Urothelium cell line (cell line): ENCODE data around the gene CDH23.

ENCODE experiments used
- DNase-seq: peaks from one replicate; pipeline ENCODE4 v3.0.0; 2011; ENCODE audit warnings: low spot score, mixed read lengths
- FAIRE-seq: peaks from 2 replicates; lab custom pipeline; 2011; peaks lifted over from hg19 to GRCh38; lab: Jason Lieb, UNC

CDH23 gene

DNA sequence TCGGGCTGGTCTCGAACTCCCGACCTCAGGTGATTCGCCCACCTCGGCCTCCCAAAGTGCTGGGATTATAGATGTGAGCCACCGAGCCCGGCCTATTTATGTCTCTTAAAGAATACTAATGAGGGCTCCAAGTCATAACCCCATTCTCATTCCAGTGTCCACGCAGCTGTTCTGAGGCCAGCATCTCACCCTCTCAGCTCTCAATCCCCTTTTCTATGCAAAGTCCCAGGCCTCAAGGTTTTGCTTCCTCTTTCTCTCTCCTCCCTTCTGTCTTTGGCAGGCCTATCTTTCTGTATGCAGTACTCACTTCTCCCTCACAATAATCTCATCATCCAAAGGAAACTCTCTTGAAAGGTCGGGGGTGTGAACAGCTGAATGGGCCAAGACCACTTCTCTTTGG lies 404.6 kb downstream of the CDH23 start:
- DNase-seq (no peak), FAIRE-seq (no peak)

DNA sequence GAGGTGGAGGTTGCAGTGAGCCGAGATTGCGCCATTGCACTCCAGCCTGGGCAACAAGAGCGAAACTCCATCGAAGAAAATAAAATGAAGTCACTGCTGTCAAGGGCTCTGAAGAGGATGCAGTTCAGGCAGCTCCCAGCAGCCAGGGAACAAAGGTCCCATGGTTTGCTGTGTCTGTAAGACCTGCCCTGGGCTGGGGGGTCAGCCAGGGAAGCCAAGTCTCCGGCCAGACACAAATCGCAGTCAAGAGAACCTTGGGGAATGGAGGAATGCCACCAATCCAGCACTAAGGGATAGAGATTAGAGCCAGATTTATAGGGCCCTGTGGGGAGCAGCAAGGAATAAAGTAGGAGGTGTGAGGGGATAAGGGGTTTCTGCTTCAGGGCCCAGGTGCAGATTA lies 405.5 kb downstream of the CDH23 start:
- DNase-seq, result no peak
- no peak for FAIRE-seq

DNA sequence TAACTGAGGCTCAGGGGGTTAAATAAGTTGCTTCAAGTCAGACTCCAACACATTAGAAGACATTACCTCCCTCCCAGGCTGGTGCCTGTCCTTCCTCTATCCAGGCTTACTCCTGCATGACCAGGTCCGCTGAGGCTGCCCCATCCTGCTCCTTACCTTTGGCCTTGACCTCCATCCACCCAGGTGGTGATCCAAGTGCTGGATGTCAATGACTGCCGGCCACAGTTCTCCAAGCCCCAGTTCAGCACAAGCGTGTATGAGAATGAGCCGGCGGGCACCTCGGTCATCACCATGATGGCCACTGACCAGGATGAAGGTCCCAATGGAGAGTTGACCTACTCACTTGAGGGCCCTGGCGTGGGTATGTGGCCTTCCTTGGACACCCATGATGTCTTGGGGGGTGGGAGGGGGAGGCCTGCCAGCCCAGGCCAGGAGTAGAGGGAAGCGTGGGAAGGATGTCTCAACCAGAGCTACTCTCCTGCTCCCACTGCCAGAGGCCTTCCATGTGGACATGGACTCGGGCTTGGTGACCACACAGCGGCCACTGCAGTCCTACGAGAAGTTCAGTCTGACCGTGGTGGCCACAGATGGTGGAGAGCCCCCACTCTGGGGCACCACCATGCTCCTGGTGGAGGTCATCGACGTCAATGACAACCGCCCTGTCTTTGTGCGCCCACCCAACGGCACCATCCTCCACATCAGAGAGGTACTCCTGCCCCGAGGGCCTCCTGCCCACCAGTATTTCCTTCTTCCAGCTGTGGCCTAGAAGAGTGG lies 406.2 kb downstream of the CDH23 start:
- FAIRE-seq (peak; percentile 86), DNase-seq (no peak)

DNA sequence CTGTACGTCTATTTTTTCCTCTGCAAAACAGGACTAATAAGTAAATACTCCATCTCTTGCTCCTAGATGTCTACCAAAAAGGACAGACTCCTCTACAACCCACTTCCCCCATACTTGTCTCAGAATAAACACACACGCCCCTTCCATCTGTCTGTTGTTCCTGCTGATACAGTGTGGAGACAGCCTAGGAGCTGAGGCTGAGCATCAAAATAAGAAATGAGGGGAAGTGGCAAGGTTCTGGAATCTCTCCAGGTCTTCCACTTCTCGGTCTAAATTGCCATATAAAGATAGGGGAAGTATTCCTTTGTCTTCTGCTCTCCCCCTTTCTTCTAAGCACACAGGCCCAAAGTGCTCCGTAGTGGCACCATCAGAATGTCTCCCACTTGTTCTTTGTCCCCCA lies 407.4 kb downstream of the CDH23 start:
- DNase-seq (no peak), FAIRE-seq (no peak)

DNA sequence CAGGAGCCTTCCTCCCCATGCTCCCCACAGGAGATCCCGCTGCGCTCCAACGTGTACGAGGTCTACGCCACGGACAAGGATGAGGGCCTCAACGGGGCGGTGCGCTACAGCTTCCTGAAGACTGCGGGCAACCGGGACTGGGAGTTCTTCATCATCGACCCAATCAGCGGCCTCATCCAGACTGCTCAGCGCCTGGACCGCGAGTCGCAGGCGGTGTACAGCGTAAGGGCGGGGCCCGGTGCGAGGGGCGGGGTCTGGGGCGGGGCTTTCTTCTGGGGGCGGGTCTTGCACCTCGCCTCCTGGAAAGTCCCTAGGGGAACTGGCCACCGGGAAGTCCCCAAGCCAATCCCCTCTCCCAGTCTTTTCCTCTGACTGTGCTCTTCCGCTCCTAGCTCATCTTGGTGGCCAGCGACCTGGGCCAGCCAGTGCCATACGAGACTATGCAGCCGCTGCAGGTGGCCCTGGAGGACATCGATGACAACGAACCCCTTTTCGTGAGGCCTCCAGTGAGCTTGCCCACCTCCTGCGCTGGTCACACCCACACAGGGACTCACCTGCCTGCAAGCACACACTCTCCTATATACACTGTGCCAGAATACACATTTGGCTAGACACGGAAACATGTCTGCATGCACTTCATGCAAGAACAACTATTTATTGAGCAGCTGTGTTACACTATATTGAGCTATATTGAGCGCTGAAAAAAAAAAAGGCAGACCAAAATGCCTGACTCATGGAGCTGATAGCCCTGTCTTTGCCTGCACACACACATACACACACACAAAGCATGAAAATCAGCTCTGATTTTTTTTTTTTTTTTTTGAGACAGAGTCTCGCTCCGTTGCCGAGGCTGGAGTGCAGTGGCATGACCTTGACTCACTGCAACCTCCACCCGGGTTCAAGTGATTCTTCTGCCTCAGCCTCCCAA lies 409.3 kb downstream of the CDH23 start:
- FAIRE-seq (no peak), DNase-seq (no peak)

DNA sequence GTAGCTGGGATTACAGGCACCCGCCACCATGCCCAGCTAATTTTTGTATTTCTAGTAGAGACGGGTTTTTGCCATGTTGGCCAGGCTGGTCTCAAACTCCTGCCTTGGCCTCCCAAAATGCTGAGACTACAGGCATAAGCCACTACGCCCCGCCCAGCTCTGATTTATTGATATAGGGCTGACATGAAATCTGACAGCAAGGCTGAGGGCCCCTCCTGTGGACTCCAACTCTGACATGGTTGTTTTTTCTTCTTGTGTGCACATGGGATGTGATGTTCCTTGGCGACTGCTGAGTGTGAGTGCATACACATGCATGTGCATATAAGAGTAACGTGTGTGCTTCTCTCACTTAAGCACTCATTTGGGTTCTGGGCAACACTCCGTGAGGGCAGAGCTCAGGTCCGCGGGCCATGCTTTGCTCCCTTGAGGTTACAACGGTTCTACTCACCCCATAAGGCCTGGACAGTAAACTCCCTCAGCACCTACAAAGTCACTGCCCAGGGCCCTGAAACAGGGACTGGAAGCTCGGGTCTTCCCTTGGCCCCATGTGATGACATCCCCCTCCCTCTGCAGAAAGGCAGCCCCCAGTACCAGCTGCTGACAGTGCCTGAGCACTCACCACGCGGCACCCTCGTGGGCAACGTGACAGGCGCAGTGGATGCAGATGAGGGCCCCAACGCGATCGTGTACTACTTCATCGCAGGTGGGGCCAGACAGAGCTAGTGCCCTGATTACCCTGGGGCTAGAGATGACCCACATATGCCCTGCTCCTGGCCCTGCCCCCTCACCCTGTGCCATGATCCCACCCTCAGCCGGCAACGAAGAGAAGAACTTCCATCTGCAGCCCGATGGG lies 410.2 kb downstream of the CDH23 start:
- FAIRE-seq (no peak), DNase-seq (no peak)

DNA sequence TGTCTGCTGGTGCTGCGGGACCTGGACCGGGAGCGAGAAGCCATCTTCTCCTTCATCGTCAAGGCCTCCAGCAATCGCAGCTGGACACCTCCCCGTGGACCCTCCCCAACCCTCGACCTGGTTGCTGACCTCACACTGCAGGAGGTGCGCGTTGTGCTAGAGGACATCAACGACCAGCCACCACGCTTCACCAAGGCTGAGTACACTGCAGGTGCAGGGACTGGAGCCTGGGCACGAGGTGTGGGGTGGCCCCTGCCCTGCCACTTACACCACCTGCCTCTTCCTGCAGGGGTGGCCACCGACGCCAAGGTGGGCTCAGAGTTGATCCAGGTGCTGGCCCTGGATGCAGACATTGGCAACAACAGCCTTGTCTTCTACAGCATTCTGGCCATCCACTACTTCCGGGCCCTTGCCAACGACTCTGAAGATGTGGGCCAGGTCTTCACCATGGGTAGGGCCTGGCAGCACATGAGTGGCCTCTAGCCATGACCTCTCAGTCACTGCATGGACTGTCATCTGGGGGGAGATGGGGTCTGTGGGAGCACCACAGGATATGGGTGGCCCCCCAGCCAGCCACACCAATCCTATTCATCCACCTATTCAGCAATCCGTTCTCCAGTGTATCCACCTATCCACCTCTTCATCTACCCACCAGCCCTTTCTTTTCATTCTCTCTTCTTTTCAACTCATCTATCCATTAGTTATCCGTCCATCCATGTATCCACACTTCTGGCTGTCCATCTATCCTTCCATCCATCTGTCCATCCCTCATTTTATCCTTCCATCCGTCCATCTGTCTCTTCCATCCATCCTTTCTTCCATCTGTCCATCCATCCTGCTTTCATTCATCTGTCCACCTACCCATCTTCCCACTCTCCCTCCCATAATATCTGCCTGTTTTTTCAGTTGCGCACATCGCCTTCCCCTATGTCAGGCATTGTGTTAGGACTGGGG lies 411.1 kb downstream of the CDH23 start:
- DNase-seq, result no peak
- FAIRE-seq, result peak; percentile 9

DNA sequence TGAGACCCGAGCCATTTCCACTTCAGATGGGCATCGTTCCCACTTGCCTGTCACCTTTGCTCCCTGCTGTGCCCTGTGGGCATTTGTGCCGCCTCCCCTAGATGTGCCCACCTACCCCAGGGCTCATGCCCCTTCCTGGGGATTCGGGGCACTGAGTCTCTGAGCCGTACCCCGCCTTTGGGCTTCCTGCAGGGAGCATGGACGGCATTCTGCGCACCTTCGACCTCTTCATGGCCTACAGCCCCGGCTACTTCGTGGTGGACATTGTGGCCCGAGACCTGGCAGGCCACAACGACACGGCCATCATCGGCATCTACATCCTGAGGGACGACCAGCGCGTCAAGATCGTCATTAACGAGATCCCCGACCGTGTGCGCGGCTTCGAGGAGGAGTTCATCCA lies 412.9 kb downstream of the CDH23 start:
- FAIRE-seq, result peak; percentile 20

DNA sequence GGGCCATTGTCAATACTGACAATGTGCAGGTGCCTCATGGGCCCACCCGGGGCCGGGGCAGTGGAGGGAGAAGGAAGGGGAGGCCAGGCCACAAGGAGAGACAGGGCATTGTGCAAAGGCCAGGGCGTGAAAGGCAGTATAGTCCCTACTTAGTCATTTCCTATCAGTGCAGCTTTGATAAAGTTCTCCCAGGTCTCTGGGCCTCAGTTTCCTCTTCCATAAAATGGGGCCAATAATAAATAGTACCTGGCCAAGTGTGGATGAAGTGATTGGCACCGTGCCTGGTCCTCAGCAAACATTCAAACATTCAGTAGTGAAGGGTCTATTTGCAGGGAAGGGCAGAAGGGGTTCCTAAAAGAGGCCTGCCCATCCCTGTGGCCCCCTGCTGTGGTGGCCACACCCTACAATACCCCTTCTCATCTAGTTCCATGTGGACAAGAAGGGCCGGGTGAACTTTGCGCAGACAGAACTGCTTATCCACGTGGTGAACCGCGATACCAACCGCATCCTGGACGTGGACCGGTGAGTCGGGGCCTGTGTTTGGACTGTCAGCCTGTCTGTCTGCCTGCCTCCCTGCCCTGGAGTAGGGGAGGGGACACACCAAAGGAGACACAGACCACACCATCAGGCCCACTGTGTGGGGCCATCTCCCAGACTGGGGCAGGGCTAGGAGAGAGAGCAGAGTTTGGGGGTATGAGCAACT lies 413.5 kb downstream of the CDH23 start:
- FAIRE-seq (no peak), DNase-seq (no peak)

More for the DNA sequence above, 412.9 kb downstream of the CDH23 start:
- DNase-seq, result no peak

DNA sequence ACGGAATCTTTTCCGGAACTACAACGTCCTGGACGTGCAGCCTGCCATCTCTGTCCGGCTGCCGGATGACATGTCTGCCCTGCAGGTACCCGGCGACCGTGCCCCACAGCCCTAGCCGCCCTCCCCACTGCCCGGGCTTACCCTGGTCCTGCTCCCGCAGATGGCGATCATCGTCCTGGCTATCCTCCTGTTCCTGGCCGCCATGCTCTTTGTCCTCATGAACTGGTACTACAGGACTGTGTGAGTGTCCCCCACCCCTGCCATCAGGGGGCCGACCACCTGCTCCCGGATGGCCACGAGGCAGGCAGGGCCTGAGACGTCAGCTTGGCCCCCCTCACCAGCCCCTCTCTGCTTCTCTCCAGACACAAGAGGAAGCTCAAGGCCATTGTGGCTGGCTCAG lies 414.6 kb downstream of the CDH23 start:
- FAIRE-seq (no peak), DNase-seq (no peak)

DNA sequence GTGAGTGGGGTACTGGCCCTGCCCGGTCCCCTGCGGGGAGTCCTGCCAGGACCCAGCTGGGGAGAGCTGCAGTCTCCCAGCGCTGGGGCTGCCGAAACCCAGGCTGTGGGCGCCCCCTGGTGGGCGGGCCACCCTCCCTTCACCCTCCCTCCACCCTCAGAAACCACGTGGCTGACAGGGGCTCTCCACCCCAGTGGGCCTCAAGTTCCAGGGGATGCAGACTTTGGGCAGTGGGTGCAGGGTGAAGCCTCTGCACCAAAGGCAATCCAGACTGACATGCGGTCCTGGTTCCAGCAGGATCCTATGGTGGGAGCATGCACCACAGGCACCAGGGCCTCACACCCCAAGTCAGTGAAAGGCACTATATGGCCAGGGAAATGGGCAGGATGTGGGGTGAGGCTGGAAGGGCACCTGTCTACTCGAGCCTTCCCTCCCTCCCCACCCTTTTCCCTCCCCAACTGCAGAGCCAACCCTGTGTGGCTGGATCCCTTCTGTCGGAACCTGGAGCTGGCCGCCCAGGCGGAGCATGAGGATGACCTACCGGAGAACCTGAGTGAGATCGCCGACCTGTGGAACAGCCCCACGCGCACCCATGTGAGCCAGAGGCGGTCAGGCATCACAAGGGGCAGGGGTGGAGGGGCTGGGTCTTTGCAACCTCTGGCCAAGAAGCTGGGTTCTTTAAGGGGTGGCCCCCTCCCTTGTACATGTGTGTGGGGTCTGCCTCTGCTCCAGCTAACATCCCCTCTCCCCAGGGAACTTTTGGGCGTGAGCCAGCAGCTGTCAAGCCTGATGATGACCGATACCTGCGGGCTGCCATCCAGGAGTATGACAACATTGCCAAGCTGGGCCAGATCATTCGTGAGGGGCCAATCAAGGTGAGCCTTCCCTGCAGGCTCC lies 415.5 kb downstream of the CDH23 start:
- peak; percentile 84 for DNase-seq

DNA sequence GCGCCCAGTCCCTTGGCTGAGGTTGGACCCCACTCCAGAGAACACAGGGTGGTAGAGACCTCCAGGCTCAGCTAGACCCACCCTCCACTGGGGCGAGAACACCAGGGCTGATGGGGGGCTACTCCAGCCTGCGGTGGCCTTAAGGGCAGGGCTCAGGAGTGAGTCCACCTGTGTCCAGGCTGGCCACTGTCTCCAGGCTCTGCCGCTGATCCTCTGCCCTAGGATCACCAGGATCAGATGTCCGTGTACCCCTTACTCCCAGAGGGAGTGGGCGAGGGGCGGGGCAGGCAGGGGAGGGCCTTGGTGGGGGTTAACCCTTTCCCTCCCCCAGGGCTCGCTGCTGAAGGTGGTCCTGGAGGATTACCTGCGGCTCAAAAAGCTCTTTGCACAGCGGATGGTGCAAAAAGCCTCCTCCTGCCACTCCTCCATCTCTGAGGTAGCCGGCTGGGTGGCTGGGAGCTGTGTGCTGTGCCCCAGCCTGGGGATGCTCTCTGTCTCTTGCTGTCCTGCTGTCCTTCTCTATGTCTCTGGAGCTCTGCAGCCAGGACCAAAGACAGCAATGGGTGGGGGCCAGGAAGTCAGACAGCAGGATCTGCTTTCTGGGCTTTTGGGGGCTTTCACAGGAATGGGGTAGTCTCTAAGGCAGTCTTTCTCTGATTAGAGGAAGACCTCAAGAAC lies 416.3 kb downstream of the CDH23 start:
- no peak for FAIRE-seq
- no peak for DNase-seq

More for the DNA sequence above, 415.5 kb downstream of the CDH23 start:
- FAIRE-seq, result peak; percentile 81

DNA sequence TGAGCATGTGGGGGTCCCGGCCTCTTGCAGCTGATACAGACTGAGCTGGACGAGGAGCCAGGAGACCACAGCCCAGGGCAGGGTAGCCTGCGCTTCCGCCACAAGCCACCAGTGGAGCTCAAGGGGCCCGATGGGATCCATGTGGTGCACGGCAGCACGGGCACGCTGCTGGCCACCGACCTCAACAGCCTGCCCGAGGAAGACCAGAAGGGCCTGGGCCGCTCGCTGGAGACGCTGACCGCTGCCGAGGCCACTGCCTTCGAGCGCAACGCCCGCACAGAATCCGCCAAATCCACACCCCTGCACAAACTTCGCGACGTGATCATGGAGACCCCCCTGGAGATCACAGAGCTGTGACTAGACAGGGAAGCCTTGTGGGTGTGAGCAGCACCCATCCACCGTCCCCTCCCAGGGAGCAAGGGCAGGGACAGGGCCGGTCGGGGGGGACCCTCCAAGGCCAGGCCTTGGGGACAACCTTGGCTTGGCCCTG lies 418.2 kb downstream of the CDH23 start:
- DNase-seq (no peak), FAIRE-seq (no peak)

DNA sequence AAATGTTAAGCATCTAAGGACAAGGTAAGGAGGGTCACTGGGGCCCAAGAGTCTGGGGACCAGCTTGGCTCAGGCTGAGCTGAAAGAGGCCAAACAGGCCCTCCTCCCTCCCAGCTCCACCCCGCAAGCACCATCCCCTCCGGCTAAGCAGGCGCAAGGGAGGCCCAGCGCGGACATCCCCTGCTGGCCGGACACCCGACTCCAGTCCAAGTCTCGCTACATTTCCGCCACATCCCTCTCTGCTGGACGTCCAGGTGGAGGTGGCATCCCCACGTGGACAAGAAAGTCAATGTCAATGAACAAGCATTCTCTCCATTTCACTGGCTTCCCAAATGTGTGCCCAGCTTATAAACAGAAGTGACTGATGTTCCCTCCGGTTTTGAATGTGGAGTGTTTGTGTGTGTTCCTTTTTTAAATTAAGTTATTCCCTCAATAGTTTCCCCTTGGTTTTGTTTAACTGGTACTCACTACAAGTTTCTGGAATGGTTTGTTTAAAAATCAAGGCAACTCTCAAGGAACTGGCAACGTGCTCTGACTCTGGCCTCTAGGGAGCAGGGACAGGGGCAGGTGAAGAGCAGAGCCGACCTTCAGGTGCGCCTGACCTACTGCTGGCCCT lies 418.9 kb downstream of the CDH23 start:
- FAIRE-seq (no peak), DNase-seq (no peak)

DNA sequence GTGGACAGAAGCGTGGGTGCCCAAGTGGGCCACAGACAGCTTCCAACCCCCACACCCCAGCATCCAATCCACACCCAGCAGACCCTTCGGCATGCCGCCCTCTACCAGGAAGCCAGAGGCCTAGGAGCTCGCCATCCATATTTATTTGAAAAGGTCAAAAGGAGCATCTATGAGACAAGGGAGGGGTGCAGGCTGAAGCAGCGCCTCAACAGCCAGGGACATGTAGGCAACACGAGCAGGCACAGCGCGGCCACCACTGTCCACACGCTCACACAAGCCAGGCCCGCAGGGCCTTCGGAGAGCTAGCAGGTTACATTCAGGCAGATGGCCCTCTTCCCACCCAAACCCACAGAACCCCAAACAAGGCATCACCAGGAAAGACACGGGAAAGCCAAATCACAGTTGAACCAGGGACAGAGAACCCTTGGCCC lies 419.7 kb downstream of the CDH23 start:
- DNase-seq (no peak), FAIRE-seq (no peak)

DNA sequence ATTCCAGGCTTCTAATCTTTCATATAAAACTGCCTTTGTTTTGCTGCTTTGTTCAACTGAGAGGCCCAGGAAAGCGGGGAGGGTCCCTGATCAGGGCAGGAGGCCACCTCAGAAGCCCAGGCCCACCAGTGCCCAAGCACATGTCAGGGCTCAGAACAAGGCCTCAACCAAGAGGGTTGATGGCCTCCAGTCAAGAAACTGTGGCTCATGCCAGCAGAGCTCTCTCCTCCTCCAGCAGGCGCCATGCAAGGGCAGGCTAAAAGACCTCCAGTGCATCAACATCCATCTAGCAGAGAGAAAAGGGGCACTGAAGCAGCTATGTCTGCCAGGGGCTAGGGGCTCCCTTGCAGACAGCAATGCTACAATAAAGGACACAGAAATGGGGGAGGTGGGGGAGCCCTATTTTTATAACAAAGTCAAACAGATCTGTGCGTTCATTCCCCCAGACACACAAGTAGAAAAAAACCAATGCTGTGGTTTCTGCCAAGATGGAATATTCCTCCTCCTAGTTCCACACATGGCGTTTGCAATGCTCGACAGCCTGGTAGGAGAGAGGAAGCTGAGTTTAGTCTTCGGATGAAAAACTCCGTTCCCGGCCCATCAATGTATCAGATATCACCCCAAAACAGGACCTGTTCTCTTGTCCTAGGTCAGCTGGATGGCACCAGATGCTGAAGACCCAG lies 420.4 kb downstream of the CDH23 start:
- FAIRE-seq, result no peak

More for the DNA sequence above, 420.4 kb downstream of the CDH23 start:
- no peak for DNase-seq
